AG04449 (cell line): ENCODE data around the gene NACA.

Source experiments
- CTCF ChIA-PET: fragments of 350-600 bp; formaldehyde crosslinking; extraction: SDS; loops from one replicate; lab custom pipeline; 2021; ENCODE audit warnings: antibody characterized with exemption; lab: Yijun Ruan, JAX
- POLR2A ChIA-PET: fragments of 400-600, 350-600 bp; formaldehyde crosslinking; extraction: SDS; loops from one replicate; lab custom pipeline; 2020; ENCODE audit warnings: antibody characterized with exemption, inconsistent platforms; lab: Yijun Ruan, JAX
- DNase-seq: peaks from one replicate; pipeline ENCODE4 v3.0.0-alpha.2; 2010; ENCODE audit warnings: low read depth, low spot score
- H3K4me3 ChIP-seq: 2 replicates; pipeline ENCODE4 v1.5.1; 2011; ENCODE audit warnings: low read depth, mild to moderate bottlenecking, control low read depth, low read length
- CTCF ChIP-seq: IDR thresholded peaks from one replicate; pipeline ENCODE4 v1.5.1; 2011; ENCODE audit warnings: mild to moderate bottlenecking, moderate library complexity, low read length, control low read depth, inconsistent platforms; ENCODE audit not compliant: insufficient read depth; ENCODE audit errors: missing control alignments

NACA gene

GRCh38 chr12:56677680-56678079 lies 47.4 kb downstream of the NACA start:
- TF ChIP-seq CTCF: no peak
- CTCF ChIA-PET: interaction anchor here (1.9 kb wide), 1 partner anchor 41 kb away, joined by 8 read pairs; no protein-coding TSS in a partner anchor
- POLR2A ChIA-PET: interaction anchor here (0.7 kb wide), 1 partner anchor 34 kb away, joined by 3 read pairs; no protein-coding TSS in a partner anchor
- no peak overlapping the region for H3K4me3 ChIP-seq
- DNase-seq: no peak

DNA sequence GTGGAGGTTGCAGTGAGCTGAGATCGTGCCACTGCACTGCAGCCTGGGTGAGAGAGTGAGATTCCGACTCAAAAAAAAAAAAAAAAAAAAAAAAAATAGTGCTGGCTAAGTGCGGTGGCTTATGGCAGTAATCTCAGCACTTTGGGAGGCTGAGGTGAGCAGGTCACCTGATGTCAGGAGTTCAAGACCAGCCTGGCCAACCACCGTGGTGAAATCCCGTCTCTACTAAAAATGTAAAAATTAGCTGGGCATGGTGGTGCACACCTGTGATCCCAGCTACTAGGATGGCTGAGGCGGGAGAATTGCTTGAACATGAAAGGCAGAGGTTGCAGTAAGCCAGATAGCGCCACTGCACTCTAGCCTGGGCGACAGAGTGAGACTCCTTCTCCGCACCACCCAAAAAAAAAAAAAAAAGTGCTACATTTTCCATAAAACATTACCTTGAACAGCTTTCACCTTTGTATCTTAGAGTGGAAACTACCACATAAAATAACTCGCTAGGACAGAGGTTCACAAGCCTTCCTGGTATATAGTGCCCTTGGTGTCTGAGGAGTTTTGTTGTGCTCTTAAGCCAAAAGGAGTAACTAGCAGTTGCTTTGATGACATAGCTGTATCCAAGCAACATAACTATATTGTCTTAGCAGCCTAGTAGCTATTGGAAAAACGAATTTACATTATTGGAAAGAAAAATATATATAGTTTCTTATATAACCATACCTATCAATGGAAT lies 48.1 kb downstream of the NACA start:
- ChIA-PET POLR2A (interaction anchor here (0.7 kb wide), 1 partner anchor 34 kb away, joined by 3 read pairs; no protein-coding TSS in a partner anchor), CTCF (interaction anchor here (1.9 kb wide), 1 partner anchor 40 kb away, joined by 8 read pairs; no protein-coding TSS in a partner anchor)
- no peak for DNase-seq
- no peak for TF ChIP-seq CTCF
- no peak overlapping the region for H3K4me3 ChIP-seq

DNA sequence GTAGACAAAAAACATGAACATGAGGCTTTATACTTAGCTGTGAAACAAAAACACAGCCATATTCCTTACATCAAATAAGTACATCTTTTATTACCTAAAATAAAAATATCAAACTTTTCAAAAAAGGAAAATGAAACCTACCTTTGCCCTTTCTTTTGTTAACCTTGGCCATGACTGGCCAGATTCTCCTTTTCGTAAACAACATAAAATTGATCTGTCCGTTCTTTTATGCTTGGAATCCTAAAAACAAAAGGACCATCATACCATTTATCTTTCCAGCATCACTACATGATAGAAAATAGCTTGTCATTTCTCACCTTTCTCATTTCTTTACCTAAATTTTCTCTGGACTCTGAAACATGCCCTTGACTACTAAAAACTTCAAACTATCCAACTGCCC lies 53.5 kb downstream of the NACA start:
- TF ChIP-seq CTCF: no peak
- ChIA-PET POLR2A (no interaction called here), CTCF (no interaction called here)

DNA sequence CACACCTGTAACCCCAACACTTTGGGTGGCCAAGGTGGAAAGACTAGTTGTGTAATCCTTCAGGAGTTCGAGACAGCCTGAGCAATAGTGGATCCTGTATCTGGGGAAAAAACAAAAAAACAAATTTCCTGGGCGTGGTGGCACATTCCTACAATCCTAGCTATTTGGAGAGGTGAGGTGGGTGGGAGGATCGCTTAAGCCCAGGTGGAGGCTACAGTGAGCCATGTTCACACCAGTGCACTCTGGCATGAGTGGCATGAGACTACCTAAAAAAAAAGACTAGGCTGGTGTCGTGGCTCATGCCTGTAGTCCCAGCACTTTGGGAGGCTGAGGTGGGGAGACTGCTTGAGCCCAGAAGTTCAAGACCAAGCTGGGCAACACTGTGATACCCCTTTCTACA lies 54.3 kb downstream of the NACA start:
- CTCF ChIA-PET: interaction anchor here (0.6 to 1.1 kb wide), 4 partner anchors 13 to 453 kb away, joined by 3 to 4 read pairs (median 3); no protein-coding TSS in a partner anchor
- DNase-seq: no peak
- no peak overlapping the region for H3K4me3 ChIP-seq
- TF ChIP-seq CTCF: no peak
- POLR2A ChIA-PET: no interaction called here

More for the DNA sequence above, 53.5 kb downstream of the NACA start:
- H3K4me3 ChIP-seq: no peak overlapping the region
- DNase-seq: no peak

GRCh38 chr12:56668197-56668457 lies 57.0 kb downstream of the NACA start:
- no peak overlapping the region for H3K4me3 ChIP-seq
- ChIA-PET CTCF (interaction anchor here (1.2 to 1.5 kb wide), 2 partner anchors 14 to 18 kb away, joined by 3 to 4 read pairs; no protein-coding TSS in a partner anchor), POLR2A (no interaction called here)
- TF ChIP-seq CTCF: no peak
- no peak for DNase-seq
